NCI-H2196 treated with DMSO at 0.1 percent for 48 hours (cell line): ENCODE measurements around the gene DDX24.
"Not testable (repeated sequence)": the region's sequence is repeated elsewhere in the genome, so short reads cannot be mapped to it uniquely, and the experiment has no call there.

Experiments
- DNase-seq: peaks from one replicate; lab custom pipeline; 2025; ENCODE audit not compliant: unreplicated experiment; lab: John Stamatoyannopoulos, UW

DDX24 gene

GRCh38 chr14:94087891-94088290, 6.9 kb upstream of the DDX24 start:
- DNase-seq, result no peak

GRCh38 chr14:94081386-94081820, 401 bp upstream of the DDX24 start:
- no peak for DNase-seq

- DNase-seq, result no peak
These were observed 946 bp downstream of the DDX24 start for GRCh38 chr14:94079891-94080620.

GRCh38 chr14:94077823-94078222, 3.2 kb downstream of the DDX24 start:
- no peak for DNase-seq

GRCh38 chr14:94077111-94077821, 3.7 kb downstream of the DDX24 start:
- DNase-seq, result no peak

GRCh38 chr14:94075008-94075407, 6.0 kb downstream of the DDX24 start:
- no peak for DNase-seq

GRCh38 chr14:94074534-94074933, 6.5 kb downstream of the DDX24 start:
- no peak for DNase-seq

GRCh38 chr14:94072076-94072475, 8.9 kb downstream of the DDX24 start:
- DNase-seq, result not testable (repeated sequence)

- no peak for DNase-seq
These were observed 14.8 kb downstream of the DDX24 start for GRCh38 chr14:94066089-94066676.

GRCh38 chr14:94062344-94062940, 18.6 kb downstream of the DDX24 start:
- DNase-seq, result no peak

- DNase-seq, result no peak
These were observed 21.0 kb downstream of the DDX24 start for GRCh38 chr14:94059998-94060397.

- no peak for DNase-seq
These were observed 22.3 kb downstream of the DDX24 start for GRCh38 chr14:94058674-94059138.

- DNase-seq, result no peak
These were observed 22.8 kb downstream of the DDX24 start for GRCh38 chr14:94058128-94058673.

GRCh38 chr14:94056579-94057308, 24.3 kb downstream of the DDX24 start:
- DNase-seq, result no peak

- DNase-seq, result no peak
These were observed 26.1 kb downstream of the DDX24 start for GRCh38 chr14:94054936-94055335.

GRCh38 chr14:94054401-94054800, 26.6 kb downstream of the DDX24 start:
- DNase-seq, result no peak

- DNase-seq, result no peak
These were observed 28.3 kb downstream of the DDX24 start for GRCh38 chr14:94052662-94053061.

- DNase-seq, result no peak
These were observed 28.8 kb downstream of the DDX24 start for GRCh38 chr14:94052199-94052598.

GRCh38 chr14:94051779-94052178, 29.2 kb downstream of the DDX24 start:
- no peak for DNase-seq

- no peak for DNase-seq
These were observed 29.9 kb downstream of the DDX24 start for GRCh38 chr14:94051115-94051514.
